Activated T-helper 17 cell treated with anti-CD3 and anti-CD28 coated beads, Interleukin-2, amount 50 U/mL, for 72 hours (primary cell): ENCODE measurements around the gene CLSTN3. TPM values are rescaled to one million over a fixed set of nuclear protein-coding genes. Genes with fewer than 3 reads are reported as not detected.
A peak's percentile ranks its signal among the peaks of the same experiment; 100 is the strongest.
"Not testable (repeated sequence)": the region's sequence is repeated elsewhere in the genome, so short reads cannot be mapped to it uniquely, and the experiment has no call there.

Experiments
- ATAC-seq: fragments of 150-1000 bp; cut with Tn5 transposase; replicated peaks from 2 replicates; pipeline ENCODE4 v1.10.0; 2021; ENCODE audit warnings: mild to moderate bottlenecking, moderate library complexity
- H3K27ac Mint-ChIP-seq: one replicate; pipeline ENCODE4 v1.8.0; 2022; ENCODE audit warnings: mixed read lengths
- H3K27me3 Mint-ChIP-seq: one replicate; pipeline ENCODE4 v1.8.0; 2022; ENCODE audit warnings: mixed read lengths
- H3K36me3 Mint-ChIP-seq: one replicate; pipeline ENCODE4 v1.8.0; 2022; ENCODE audit warnings: low read depth, mild to moderate bottlenecking, mixed read lengths
- H3K4me1 Mint-ChIP-seq: one replicate; pipeline ENCODE4 v1.8.0; 2022; ENCODE audit warnings: mixed read lengths
- H3K4me3 Mint-ChIP-seq: one replicate; pipeline ENCODE4 v1.8.0; 2022; ENCODE audit warnings: mild to moderate bottlenecking, mixed read lengths
- H3K9me3 Mint-ChIP-seq: one replicate; pipeline ENCODE4 v1.8.0; 2022; ENCODE audit warnings: mixed read lengths
- total RNA-seq, 2 donors: library from RNA; stranded (reverse); gene quantifications; one replicate each; pipeline ENCODE4 v1.2.3, GENCODE V29; 2022

The CLSTN3 gene
- total RNA-seq, 2 donors from 2014 or later, result 51.8 to 61.9 TPM

- Mint-ChIP-seq H3K4me1 (peaks cover 8% of the 10 kb centered on the region), H3K9me3 (no peaks in the 10 kb centered on the region), H3K4me3 (no peak overlapping the region), H3K27ac (peak overlapping the region; percentile 73), H3K27me3 (no peaks in the 10 kb centered on the region), H3K36me3 (peaks cover 55% of the 10 kb centered on the region)
- ATAC-seq, result no peak
Measured at GRCh38 chr12:7099290-7099996, 30.7 kb upstream of the CLSTN3 start.

GRCh38 chr12:7100239-7100638 lies 29.9 kb upstream of the CLSTN3 start:
- ATAC-seq, result no peak
- Mint-ChIP-seq H3K9me3 (no peaks in the 10 kb centered on the region), H3K4me1 (peaks cover 8% of the 10 kb centered on the region), H3K27me3 (no peaks in the 10 kb centered on the region), H3K36me3 (peaks cover 56% of the 10 kb centered on the region), H3K4me3 (no peak overlapping the region), H3K27ac (no peak overlapping the region)

- Mint-ChIP-seq H3K9me3 (peaks cover 8% of the 10 kb centered on the region), H3K27me3 (no peaks in the 10 kb centered on the region), H3K27ac (peak overlapping the region; percentile 54), H3K36me3 (peaks cover 66% of the 10 kb centered on the region), H3K4me1 (peaks cover 13% of the 10 kb centered on the region), H3K4me3 (no peak overlapping the region)
- no peak for ATAC-seq
Measured at GRCh38 chr12:7101047-7101693, 29.0 kb upstream of the CLSTN3 start.

GRCh38 chr12:7101694-7102131 lies 28.5 kb upstream of the CLSTN3 start:
- Mint-ChIP-seq H3K4me3 (no peak overlapping the region), H3K36me3 (peaks cover 71% of the 10 kb centered on the region), H3K9me3 (peaks cover 10% of the 10 kb centered on the region), H3K4me1 (peaks cover 13% of the 10 kb centered on the region), H3K27me3 (no peaks in the 10 kb centered on the region), H3K27ac (peak overlapping the region; percentile 54)
- ATAC-seq, result no peak

GRCh38 chr12:7102582-7102981 lies 27.6 kb upstream of the CLSTN3 start:
- Mint-ChIP-seq H3K27me3 (no peaks in the 10 kb centered on the region), H3K4me3 (no peak overlapping the region), H3K9me3 (peaks cover 10% of the 10 kb centered on the region), H3K36me3 (peaks cover 76% of the 10 kb centered on the region), H3K4me1 (peaks cover 14% of the 10 kb centered on the region), H3K27ac (no peak overlapping the region)
- no peak for ATAC-seq

GRCh38 chr12:7103837-7104584 lies 26.2 kb upstream of the CLSTN3 start:
- Mint-ChIP-seq H3K36me3 (peaks cover 73% of the 10 kb centered on the region), H3K4me3 (no peak overlapping the region), H3K9me3 (peaks cover 10% of the 10 kb centered on the region), H3K4me1 (peaks cover 19% of the 10 kb centered on the region), H3K27me3 (no peaks in the 10 kb centered on the region), H3K27ac (no peak overlapping the region)
- ATAC-seq, result no peak

- Mint-ChIP-seq H3K36me3 (peaks cover 65% of the 10 kb centered on the region), H3K27ac (peak overlapping the region; percentile 4), H3K4me1 (peaks cover 23% of the 10 kb centered on the region), H3K9me3 (peaks cover 10% of the 10 kb centered on the region), H3K4me3 (peak overlapping the region; percentile 97), H3K27me3 (no peaks in the 10 kb centered on the region)
- no peak for ATAC-seq
Measured at GRCh38 chr12:7106082-7106481, 24.1 kb upstream of the CLSTN3 start.

- peaks cover 62% of the 10 kb centered on the region for H3K36me3 Mint-ChIP-seq
- H3K4me3 Mint-ChIP-seq, result peak overlapping the region; percentile 97
- not testable (repeated sequence) for H3K27ac Mint-ChIP-seq, ATAC-seq, H3K9me3 Mint-ChIP-seq, H3K27me3 Mint-ChIP-seq
- peaks cover 23% of the 10 kb centered on the region for H3K4me1 Mint-ChIP-seq
Measured at GRCh38 chr12:7107181-7107580, 23.0 kb upstream of the CLSTN3 start.

GRCh38 chr12:7107636-7108002 lies 22.6 kb upstream of the CLSTN3 start:
- H3K27ac Mint-ChIP-seq, result peak overlapping the region; percentile 95
- H3K9me3 Mint-ChIP-seq, result peaks cover 10% of the 10 kb centered on the region
- H3K36me3 Mint-ChIP-seq, result peaks cover 57% of the 10 kb centered on the region
- no peak for ATAC-seq
- peak overlapping the region; percentile 97 for H3K4me3 Mint-ChIP-seq
- H3K27me3 Mint-ChIP-seq, result no peaks in the 10 kb centered on the region
- peaks cover 20% of the 10 kb centered on the region for H3K4me1 Mint-ChIP-seq

GRCh38 chr12:7108003-7108795 lies 22.0 kb upstream of the CLSTN3 start:
- peak; percentile 96 for ATAC-seq
- Mint-ChIP-seq H3K4me3 (peak overlapping the region; percentile 97), H3K9me3 (peaks cover 10% of the 10 kb centered on the region), H3K4me1 (peaks cover 16% of the 10 kb centered on the region), H3K27me3 (no peaks in the 10 kb centered on the region), H3K36me3 (peaks cover 54% of the 10 kb centered on the region), H3K27ac (peak overlapping the region; percentile 95)

- H3K4me1 Mint-ChIP-seq, result peaks cover 20% of the 10 kb centered on the region
- H3K9me3 Mint-ChIP-seq, result peaks cover 10% of the 10 kb centered on the region
- peak; percentile 42 for ATAC-seq
- H3K4me3 Mint-ChIP-seq, result peak within 1 kb of the TSS; percentile 97
- H3K27ac Mint-ChIP-seq, result peak within 1 kb of the TSS; percentile 95
- H3K27me3 Mint-ChIP-seq, result no peaks in the 10 kb centered on the region
- peaks cover 56% of the 10 kb centered on the region for H3K36me3 Mint-ChIP-seq
Measured at GRCh38 chr12:7108796-7109571, 21.2 kb upstream of the CLSTN3 start, which contains the start of gene C1RL. C1RL (minus strand) TSS chr12:7109214; CDS start chr12:7109180, 34 bp downstream.

- peak overlapping the region; percentile 95 for H3K27ac Mint-ChIP-seq
- H3K4me3 Mint-ChIP-seq, result peak overlapping the region; percentile 97
- H3K4me1 Mint-ChIP-seq, result peaks cover 20% of the 10 kb centered on the region
- H3K36me3 Mint-ChIP-seq, result peaks cover 59% of the 10 kb centered on the region
- peaks cover 10% of the 10 kb centered on the region for H3K9me3 Mint-ChIP-seq
- no peaks in the 10 kb centered on the region for H3K27me3 Mint-ChIP-seq
- no peak for ATAC-seq
Measured at GRCh38 chr12:7109572-7109920, 20.6 kb upstream of the CLSTN3 start.

GRCh38 chr12:7110661-7111060 lies 19.5 kb upstream of the CLSTN3 start:
- Mint-ChIP-seq H3K4me3 (peak overlapping the region; percentile 97), H3K9me3 (peaks cover 7% of the 10 kb centered on the region), H3K27me3 (no peaks in the 10 kb centered on the region), H3K4me1 (peaks cover 17% of the 10 kb centered on the region), H3K36me3 (peaks cover 65% of the 10 kb centered on the region), H3K27ac (no peak overlapping the region)
- ATAC-seq, result no peak
